WTC11 (cell line): ENCODE results near the gene ZBTB16.

Experiments
- CREB1 ChIP-seq: sonication (generic); formaldehyde crosslinking; IDR thresholded peaks from 2 replicates; pipeline ENCODE4 v1.8.0; 2023; ENCODE audit warnings: mild to moderate bottlenecking, missing genetic modification reagents
- CTCF ChIP-seq: fragments of 200-600 bp; IDR thresholded peaks from 2 replicates; pipeline ENCODE4 v1.8.0; 2022; ENCODE audit warnings: antibody characterized with exemption
- ELF4 ChIP-seq: sonication (generic); formaldehyde crosslinking; IDR thresholded peaks from 2 replicates; pipeline ENCODE4 v1.8.1; 2022; ENCODE audit warnings: low read depth, mild to moderate bottlenecking, moderate library complexity, missing genetic modification reagents
- JUN ChIP-seq: sonication (generic); formaldehyde crosslinking; IDR thresholded peaks from 2 replicates; pipeline ENCODE4 v1.8.0; 2023; ENCODE audit warnings: mild to moderate bottlenecking, missing genetic modification reagents
- NFE2L1 ChIP-seq: sonication (generic); formaldehyde crosslinking; IDR thresholded peaks from 2 replicates; pipeline ENCODE4 v1.8.1; 2023; ENCODE audit warnings: missing genetic modification reagents
- SMAD4 ChIP-seq: sonication (generic); formaldehyde crosslinking; IDR thresholded peaks from 2 replicates; pipeline ENCODE4 v1.8.0; 2022; ENCODE audit warnings: mild to moderate bottlenecking, missing genetic modification reagents
- USF2 ChIP-seq: sonication (generic); formaldehyde crosslinking; IDR thresholded peaks from 2 replicates; pipeline ENCODE4 v1.8.1; 2023; ENCODE audit warnings: mild to moderate bottlenecking, missing genetic modification reagents, moderate library complexity
- TF ChIP-seq, protein P1 (sequence below): sonication (generic); formaldehyde crosslinking; IDR thresholded peaks from 2 replicates; pipeline ENCODE4 v1.8.0; 2023; ENCODE audit warnings: mild to moderate bottlenecking, missing genetic modification reagents
- TF ChIP-seq, protein P2 (sequence below): sonication (generic); formaldehyde crosslinking; conservative IDR thresholded peaks from 2 replicates; pipeline ENCODE4 v1.8.1; 2023; ENCODE audit warnings: mild to moderate bottlenecking, low read depth, missing genetic modification reagents, moderate library complexity
- TF ChIP-seq, protein P3 (sequence below): sonication (generic); formaldehyde crosslinking; IDR thresholded peaks from 2 replicates; pipeline ENCODE4 v1.8.0; 2022; ENCODE audit warnings: mild to moderate bottlenecking, missing genetic modification reagents

GRCh38 chr11:114252767-114253166, 193.3 kb downstream of the ZBTB16 start:
- TF ChIP-seq CTCF (no peak), ELF4 (CRISPR knock-in tag) (no peak), USF2 (no peak), JUN (CRISPR knock-in tag) (no peak), CREB1 (no peak), SMAD4 (no peak), NFE2L1 (CRISPR knock-in tag) (no peak)
- TF ChIP-seq, protein P1, sequence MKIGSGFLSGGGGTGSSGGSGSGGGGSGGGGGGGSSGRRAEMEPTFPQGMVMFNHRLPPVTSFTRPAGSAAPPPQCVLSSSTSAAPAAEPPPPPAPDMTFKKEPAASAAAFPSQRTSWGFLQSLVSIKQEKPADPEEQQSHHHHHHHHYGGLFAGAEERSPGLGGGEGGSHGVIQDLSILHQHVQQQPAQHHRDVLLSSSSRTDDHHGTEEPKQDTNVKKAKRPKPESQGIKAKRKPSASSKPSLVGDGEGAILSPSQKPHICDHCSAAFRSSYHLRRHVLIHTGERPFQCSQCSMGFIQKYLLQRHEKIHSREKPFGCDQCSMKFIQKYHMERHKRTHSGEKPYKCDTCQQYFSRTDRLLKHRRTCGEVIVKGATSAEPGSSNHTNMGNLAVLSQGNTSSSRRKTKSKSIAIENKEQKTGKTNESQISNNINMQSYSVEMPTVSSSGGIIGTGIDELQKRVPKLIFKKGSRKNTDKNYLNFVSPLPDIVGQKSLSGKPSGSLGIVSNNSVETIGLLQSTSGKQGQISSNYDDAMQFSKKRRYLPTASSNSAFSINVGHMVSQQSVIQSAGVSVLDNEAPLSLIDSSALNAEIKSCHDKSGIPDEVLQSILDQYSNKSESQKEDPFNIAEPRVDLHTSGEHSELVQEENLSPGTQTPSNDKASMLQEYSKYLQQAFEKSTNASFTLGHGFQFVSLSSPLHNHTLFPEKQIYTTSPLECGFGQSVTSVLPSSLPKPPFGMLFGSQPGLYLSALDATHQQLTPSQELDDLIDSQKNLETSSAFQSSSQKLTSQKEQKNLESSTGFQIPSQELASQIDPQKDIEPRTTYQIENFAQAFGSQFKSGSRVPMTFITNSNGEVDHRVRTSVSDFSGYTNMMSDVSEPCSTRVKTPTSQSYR (CRISPR knock-in tag): no peak
- TF ChIP-seq, protein P2, sequence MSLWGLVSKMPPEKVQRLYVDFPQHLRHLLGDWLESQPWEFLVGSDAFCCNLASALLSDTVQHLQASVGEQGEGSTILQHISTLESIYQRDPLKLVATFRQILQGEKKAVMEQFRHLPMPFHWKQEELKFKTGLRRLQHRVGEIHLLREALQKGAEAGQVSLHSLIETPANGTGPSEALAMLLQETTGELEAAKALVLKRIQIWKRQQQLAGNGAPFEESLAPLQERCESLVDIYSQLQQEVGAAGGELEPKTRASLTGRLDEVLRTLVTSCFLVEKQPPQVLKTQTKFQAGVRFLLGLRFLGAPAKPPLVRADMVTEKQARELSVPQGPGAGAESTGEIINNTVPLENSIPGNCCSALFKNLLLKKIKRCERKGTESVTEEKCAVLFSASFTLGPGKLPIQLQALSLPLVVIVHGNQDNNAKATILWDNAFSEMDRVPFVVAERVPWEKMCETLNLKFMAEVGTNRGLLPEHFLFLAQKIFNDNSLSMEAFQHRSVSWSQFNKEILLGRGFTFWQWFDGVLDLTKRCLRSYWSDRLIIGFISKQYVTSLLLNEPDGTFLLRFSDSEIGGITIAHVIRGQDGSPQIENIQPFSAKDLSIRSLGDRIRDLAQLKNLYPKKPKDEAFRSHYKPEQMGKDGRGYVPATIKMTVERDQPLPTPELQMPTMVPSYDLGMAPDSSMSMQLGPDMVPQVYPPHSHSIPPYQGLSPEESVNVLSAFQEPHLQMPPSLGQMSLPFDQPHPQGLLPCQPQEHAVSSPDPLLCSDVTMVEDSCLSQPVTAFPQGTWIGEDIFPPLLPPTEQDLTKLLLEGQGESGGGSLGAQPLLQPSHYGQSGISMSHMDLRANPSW (CRISPR knock-in tag): no peak
- TF ChIP-seq, protein P3, sequence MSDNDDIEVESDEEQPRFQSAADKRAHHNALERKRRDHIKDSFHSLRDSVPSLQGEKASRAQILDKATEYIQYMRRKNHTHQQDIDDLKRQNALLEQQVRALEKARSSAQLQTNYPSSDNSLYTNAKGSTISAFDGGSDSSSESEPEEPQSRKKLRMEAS (CRISPR knock-in tag): no peak
